NCI-H146 treated with DMSO at 0.1 percent for 48 hours (cell line): ENCODE data around the gene HMOX1.
"Not testable (repeated sequence)": the region's sequence is repeated elsewhere in the genome, so short reads cannot be mapped to it uniquely, and the experiment has no call there.

Source experiments
- DNase-seq: peaks from one replicate; lab custom pipeline; 2025; ENCODE audit not compliant: unreplicated experiment; lab: John Stamatoyannopoulos, UW

HMOX1 gene

DNA sequence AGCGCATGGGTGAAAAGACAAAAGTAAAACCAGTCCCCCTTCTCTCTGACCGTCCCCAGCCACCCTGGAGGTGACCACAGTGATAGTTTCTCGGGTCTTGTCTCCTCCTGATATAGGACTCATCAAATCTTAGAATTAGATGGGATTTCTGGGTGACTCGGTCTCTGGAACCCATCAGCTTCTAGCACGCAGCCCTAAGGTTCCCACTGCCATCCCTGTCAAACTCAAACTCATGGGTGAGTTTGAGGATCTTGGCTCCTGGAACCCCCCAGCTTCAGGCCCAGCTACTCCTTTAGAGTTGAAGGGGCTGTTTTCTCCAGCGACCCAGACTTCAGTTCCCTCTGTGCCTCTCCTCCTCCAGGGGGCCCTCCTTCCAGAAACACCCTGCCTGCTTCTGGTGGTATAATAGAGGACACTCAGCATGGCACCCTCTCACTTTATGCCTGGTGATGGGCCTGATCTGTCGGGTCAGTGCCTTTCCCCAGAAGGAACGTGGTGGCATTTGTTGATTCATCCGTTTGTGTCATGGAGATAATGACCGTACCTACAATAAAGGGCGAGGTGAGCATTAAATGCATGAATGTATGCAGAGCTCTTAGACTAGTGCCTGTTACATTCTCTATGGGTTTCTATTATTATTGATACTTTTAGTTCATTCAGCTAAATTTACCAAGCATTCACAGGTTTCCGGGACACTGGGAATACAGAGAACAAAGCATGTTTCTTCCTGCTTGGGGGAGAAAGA lies 50.8 kb downstream of the HMOX1 start:
- DNase-seq: no peak

DNA sequence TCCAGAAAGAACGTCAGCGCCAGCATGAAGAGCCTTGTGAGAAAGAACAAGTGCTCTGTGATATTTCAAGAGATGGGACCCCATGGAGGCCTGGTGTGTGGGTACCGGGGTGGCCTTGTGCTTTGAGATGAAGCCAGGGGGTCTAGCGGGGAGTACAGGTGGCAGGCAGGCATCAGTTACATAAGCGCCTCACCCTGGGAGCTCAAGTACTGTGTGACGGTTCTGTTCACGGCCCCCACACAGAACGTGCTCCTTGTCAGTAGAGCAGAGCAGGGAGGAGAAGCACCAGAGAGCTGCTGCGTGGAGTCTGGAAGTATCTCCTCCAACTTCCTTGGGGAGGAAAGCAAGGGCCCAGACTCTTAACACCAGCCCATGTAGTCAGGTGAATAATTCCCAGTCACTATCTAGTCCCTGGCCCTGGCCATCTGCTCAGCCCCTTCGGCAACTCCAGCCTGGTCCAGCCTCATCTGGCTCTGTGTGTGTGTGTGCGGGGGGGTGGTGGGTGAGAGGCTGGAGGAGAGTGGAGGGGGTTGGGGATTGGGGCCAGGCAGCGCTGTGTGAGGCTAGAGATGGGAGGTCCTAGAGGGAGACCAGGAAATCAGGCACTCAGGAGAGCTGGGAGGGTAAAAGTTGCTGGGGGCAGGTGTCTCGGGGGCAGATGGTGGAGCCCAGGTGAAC lies 51.5 kb downstream of the HMOX1 start:
- DNase-seq: no peak

DNA sequence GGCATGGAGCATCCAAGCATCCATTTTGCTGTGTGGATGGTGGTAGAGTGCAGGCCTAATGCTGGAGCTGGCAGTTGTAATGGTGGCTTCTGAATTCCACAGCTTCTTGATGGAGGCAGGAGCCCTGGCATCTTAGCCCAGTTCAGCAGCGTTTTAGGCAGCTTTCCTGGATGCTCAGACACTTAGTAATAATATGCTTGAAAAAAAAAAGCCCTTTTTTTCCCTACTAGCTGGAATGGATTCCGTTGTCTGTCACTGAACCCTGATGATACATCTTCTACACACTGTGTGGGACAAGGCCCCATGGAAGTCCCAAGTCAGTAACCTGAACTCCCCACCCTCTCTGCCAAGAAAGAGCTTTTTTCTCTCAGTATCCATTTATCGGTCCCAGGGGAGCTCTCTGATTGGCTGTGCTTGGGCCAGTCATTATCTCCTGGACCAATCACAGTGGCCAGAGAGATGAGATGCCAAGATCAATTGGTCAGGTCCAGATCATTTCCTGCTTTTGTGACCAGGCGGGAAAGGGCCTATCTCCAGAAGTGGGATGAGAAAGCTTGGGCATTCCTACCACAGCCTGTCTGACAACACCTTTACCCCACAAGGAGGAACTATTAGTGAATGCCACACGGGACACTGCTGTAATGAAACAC lies 53.3 kb downstream of the HMOX1 start:
- no peak for DNase-seq

DNA sequence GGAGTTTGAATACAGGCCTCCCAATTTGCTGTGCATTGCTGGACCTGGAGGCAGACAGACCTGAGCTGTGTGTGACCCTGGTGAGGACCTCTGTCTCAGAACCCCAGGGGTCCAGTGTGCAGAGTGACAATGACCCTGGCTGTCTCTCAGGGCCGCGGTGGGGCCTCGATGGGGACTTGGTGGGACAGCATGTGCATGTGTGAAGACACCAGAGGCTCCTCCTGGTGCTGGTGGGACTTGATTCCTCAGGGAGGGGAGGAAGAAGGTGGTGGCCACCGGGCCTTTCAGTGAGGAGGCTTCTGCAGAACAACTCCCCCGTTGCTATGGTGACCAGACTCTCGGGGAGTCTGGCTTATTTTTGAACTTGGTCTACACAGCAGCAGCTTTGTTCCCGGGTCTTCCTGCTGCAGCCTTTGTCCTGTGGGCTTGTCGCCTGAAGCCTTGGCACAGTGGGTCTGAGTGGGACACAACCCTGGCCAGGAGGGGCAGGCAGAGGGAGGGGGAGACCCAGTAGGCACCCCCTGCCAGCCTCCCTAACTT lies 54.4 kb downstream of the HMOX1 start:
- no peak for DNase-seq

DNA sequence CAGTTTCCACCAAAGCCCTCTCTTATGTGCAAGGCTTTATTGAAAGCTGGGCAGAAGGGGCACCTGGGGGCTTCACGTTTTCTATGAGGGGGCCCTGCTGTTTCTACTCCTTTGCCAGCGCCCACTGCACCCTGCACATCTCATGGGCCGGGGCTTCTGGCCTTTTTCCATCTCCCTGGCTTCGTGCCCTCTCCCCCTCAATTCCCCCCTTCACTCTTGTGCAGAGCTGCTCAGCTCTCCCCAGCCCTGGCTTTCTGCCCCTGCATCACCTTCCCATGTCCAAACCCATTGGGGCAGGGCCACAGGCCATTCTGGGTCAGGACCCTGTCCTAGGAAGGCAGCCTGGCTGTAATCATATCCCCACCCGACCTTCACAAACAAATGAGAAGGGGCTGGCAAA lies 55.5 kb downstream of the HMOX1 start:
- no peak for DNase-seq

DNA sequence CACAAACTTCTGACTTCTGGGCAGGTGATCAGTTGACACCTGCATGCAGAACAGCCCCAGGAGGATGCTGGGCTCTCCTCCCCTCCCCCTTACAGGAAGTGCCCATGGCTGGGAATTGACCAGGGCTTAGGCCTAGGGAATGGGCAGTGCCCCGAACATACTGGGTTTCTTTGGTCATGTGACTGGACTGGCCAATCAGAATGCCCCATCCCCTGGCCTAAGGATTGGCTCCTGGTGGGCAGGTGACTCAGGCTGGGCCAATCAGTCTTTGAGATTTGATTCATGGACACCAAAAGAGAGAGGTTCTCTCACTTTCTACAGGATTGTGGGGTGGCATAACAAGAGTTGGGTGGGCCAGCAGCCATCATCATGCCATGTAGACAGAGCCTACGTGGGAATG lies 56.2 kb downstream of the HMOX1 start:
- no peak for DNase-seq

DNA sequence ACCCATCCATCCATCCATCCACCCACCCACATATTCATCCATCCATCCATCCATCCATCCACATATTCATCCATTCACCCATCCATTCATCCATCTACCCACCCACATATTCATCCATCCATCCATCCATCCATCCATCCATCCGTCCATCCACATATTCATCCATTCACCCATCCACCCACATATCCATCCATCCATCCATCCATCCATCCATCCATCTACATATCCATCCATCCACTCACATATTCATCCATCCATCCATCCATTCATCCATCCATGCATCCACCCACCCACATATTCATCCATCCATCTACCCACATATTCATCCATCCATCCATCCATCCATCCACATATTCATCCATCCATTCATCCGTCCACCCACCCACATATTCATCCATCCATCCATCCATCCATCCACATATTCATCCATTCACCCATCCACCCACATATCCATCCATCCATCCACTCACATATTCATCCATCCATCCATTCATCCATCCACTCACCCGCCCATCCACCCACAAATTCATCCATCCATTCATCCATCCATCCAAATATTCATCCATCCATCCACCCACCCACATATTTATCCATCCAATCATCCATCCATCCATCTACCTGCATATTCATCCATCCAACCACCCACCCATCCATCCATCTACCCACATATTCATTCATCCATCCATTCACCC lies 57.9 kb downstream of the HMOX1 start:
- DNase-seq: not testable (repeated sequence)

DNA sequence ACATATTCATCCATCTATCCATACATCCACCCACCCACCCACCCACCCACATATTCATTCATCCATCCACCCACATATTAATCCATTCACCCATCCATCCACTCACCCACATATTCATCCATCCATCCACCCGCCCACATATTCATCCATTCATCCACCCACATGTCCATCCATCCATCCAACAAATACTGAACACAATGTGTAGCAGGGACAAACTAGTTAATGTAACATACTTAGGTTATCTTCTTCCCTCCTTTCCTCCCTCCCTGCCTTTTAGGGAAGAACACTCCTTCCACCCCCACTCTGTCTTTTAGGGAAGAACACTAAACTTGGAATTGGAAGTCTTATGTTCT lies 58.4 kb downstream of the HMOX1 start:
- no peak for DNase-seq

DNA sequence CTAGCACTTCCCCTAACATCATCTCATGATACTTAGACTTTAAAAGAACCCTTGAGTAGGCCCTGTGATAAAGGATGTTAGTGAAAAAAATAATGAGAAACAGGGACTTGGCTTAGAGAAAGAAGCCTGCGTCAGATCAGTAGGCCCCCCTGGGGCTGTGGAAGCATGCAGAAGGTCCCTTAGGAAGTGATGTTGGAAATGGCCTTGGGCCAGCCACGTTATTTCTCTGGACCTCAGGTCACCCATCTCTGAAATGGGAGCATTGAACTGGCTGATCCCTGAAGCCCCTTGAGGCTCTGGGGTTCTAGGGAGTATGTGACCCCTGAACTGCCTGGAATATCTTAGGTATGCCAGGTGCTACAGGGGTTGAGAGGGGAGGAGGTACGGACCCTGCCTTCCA lies 59.2 kb downstream of the HMOX1 start:
- DNase-seq: no peak

DNA sequence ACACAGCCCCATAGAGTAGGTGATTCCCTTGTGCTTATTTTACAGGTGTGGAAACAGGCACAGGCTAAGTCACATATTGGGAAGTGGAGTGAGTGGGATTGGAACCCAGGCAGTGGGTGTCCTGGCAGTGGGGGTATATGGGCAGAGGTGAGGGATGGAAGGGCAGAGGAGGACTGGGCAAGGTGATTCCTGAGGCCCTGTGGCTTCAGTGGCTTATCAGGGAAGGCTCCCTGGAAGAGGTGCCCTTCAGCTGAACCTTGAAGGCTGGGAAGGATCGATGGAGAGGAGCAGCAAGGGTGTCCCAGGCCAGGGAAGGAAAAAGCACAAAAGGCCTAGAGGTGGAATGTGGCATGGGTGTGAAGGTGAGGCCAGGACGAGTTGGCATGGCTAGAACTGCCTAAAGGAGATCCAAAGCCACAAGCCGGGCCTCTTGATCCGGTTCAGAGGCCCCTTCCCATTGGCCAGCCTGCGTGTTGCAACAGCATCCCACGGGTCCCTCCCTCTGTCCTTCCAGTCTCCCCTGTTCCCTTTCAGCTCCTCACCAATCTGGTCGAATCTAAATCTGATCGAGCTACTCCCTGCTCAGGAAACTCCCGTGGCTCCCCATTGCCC lies 60.7 kb downstream of the HMOX1 start:
- DNase-seq: no peak

DNA sequence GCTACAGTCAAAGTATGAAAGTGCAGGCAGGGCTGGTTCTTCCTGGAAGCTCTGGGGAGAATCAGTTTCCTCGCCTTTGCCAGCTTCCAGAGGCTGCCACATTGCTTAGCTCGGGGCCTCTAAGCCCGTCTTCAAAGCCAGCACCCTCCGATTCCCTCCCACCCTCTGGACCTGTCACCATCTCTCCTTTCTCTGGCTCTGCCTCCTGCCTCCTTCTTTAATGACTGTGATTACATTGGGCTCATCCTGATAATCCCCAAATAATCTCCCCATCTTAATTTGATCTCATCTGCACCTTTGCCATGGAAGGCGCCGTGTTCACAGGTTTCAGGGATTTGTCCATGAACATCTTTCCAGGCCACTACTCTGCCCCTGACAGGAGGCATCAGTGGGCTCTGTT lies 61.6 kb downstream of the HMOX1 start:
- DNase-seq: no peak

DNA sequence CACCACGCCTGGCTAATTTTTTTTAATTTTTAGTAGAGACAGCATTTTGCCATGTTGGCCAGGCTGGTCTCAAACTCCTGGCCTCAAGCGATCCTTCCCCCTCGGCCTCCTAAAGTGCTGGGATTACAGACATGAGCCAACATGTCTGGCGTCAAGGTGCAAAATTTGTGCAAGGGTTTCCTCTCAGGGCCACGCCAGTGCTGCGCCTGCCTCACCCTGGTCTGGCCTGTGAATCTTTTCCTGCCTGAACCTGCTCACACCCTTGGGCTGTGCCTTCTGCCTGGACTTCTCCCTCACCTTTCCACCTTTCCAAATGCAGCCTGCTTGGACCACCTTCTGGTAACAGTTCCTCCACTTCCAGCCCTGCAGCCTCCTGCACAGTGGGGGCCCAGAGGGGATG lies 62.4 kb downstream of the HMOX1 start:
- DNase-seq: no peak
